PC-3 (cell line): Measurements from ENCODE around the gene HIRA. TPM values are rescaled to one million over a fixed set of nuclear protein-coding genes. Genes with fewer than 3 reads are reported as not detected.

Experiments
- ATAC-seq: fragments of 200-7000 bp; cut with Tn5 transposase; 2 replicates; pipeline ENCODE4 v1.9.1; 2020; ENCODE audit warnings: mild to moderate bottlenecking, moderate library complexity
- BruUV-seq: library from RNA; stranded (reverse); fragments of 400-500 nt; replicated peaks from 2 replicates; lab custom pipeline; 2021; lab: Mats Ljungman, UMichigan
- CTCF ChIA-PET: fragments of 300-600 bp; sonication (Branson Sonifier 250); formaldehyde crosslinking; loops from one replicate; lab custom pipeline; 2022; ENCODE audit warnings: antibody characterized with exemption; lab: Charles Lee
- POLR2A ChIA-PET: fragments of 300-600 bp; sonication (Branson Sonifier 250); formaldehyde crosslinking; loops from one replicate; lab custom pipeline; 2022; ENCODE audit warnings: antibody characterized with exemption; ENCODE audit not compliant: unreplicated experiment; lab: Charles Lee
- DNase-seq: peaks from one replicate; pipeline ENCODE4 v3.0.0-alpha.2; 2015
- H2AFZ ChIP-seq: fragments of 300-600 bp; sonication (generic); 2 replicates; pipeline ENCODE4 v1.6.0; 2016; ENCODE audit warnings: antibody characterized with exemption, low read length
- H3F3A ChIP-seq: fragments of 300-600 bp; sonication (generic); one replicate; pipeline ENCODE4 v1.6.0; 2017; ENCODE audit warnings: antibody characterized with exemption, low read length, control low read depth, mild to moderate bottlenecking; ENCODE audit not compliant: unreplicated experiment
- H3K27ac ChIP-seq: fragments of 300-600 bp; sonication (generic); 2 replicates; pipeline ENCODE4 v1.5.1; 2016; ENCODE audit warnings: mild to moderate bottlenecking, low read length
- H3K27me3 ChIP-seq: fragments of 300-600 bp; sonication (generic); 2 replicates; pipeline ENCODE4 v1.6.1; 2016; ENCODE audit warnings: low read length, mixed read lengths
- H3K36me3 ChIP-seq: fragments of 300-600 bp; sonication (generic); 2 replicates; pipeline ENCODE4 v1.6.1; 2016; ENCODE audit warnings: low read depth, mixed run types, low read length, mixed read lengths
- H3K4me1 ChIP-seq: fragments of 300-600 bp; sonication (generic); 2 replicates; pipeline ENCODE4 v1.5.1; 2016; ENCODE audit warnings: low read length; ENCODE audit not compliant: insufficient read depth
- H3K4me2 ChIP-seq: fragments of 300-600 bp; sonication (generic); 2 replicates; pipeline ENCODE4 v1.6.0; 2016; ENCODE audit warnings: low read length
- H3K4me3 ChIP-seq: fragments of 300-600 bp; sonication (generic); 2 replicates; pipeline ENCODE4 v1.5.1; 2016; ENCODE audit warnings: mild to moderate bottlenecking, low read length, mixed read lengths
- H3K79me2 ChIP-seq: fragments of 300-600 bp; sonication (generic); 2 replicates; pipeline ENCODE4 v1.6.1; 2017; ENCODE audit warnings: low read length, mixed read lengths
- H3K9ac ChIP-seq: fragments of 300-600 bp; sonication (generic); 2 replicates; pipeline ENCODE4 v1.6.0; 2016; ENCODE audit warnings: mild to moderate bottlenecking, low read length
- H3K9me2 ChIP-seq: fragments of 300-600 bp; sonication (generic); replicated peaks from 2 replicates; pipeline ENCODE4 v1.6.1; 2016; ENCODE audit warnings: mixed run types, low read length, mixed read lengths
- H3K9me3 ChIP-seq: fragments of 300-600 bp; sonication (generic); 2 replicates; pipeline ENCODE4 v1.6.1; 2016; ENCODE audit warnings: low read length, mixed read lengths
- H4K20me1 ChIP-seq: fragments of 300-600 bp; sonication (generic); 2 replicates; pipeline ENCODE4 v1.6.1; 2016; ENCODE audit warnings: low read length, mixed read lengths
- EZH2 ChIP-seq: fragments of 300-600 bp; sonication (generic); IDR thresholded peaks from one replicate; pipeline ENCODE4 v1.6.1; 2017; ENCODE audit warnings: antibody characterized with exemption, mild to moderate bottlenecking, low read length; ENCODE audit not compliant: unreplicated experiment
- EZH2phosphoT487 ChIP-seq: fragments of 300-600 bp; sonication (generic); IDR thresholded peaks from 2 replicates; pipeline ENCODE4 v1.6.1; 2018; ENCODE audit warnings: mild to moderate bottlenecking, antibody characterized with exemption, low read length, borderline replicate concordance
- intact Hi-C: fragments of 100-400 bp; cut with micrococcal nuclease; formaldehyde crosslinking; loops from 2 replicates; pipeline ENCODE4 v1.9.0; 2023
- total RNA-seq: library from RNA; depleted of rRNA; stranded (reverse); fragments of >200 nt; gene quantifications from 2 replicates; pipeline ENCODE4 v1.2.3, GENCODE V29; 2014
- TF ChIP-seq, protein P1 (sequence below): fragments of 300-600 bp; sonication (generic); conservative IDR thresholded peaks from 2 replicates; pipeline ENCODE4 v1.5.1; 2017; ENCODE audit warnings: antibody characterized with exemption, low read depth, mild to moderate bottlenecking, low read length

Gene HIRA
- total RNA-seq, 1 experiment from 2014 or later, result 12.4 TPM

DNA sequence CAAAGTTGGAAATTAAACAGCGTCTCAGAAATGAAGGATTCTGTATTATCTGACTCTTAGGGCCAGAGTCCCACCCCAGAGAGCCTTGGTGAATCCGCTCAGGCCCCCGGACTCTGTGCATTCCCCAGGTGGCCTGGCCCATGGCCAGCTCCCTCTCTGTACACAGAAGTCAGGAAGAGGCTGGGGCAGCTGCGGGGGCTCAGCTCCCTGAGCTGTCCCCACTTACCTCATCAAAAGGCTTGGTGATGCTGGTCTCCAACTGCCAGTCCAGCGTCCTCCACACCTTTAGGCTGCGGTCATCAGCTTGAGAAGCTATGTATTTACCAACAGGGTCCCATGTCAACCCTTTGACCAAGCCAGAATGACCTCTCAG lies 35.0 kb downstream of the HIRA start:
- Histone ChIP-seq H3K27ac (no peak overlapping the region), H3K4me3 (no peak overlapping the region), H3F3A (no peaks in the 10 kb centered on the region), H3K36me3 (peaks cover 10% of the 10 kb centered on the region; the same call in 1 of the 2 replicates), H4K20me1 (no peaks in the 10 kb centered on the region), H3K27me3 (no peaks in the 10 kb centered on the region), H3K4me2 (no peak overlapping the region), H3K9me2 (no peaks in the 10 kb centered on the region), H2AFZ (no peak overlapping the region), H3K79me2 (no peaks in the 10 kb centered on the region), H3K4me1 (no peaks in the 10 kb centered on the region), H3K9me3 (no peaks in the 10 kb centered on the region), H3K9ac (no peak overlapping the region)
- no peak for TF ChIP-seq EZH2phosphoT487
- TF ChIP-seq, protein P1, sequence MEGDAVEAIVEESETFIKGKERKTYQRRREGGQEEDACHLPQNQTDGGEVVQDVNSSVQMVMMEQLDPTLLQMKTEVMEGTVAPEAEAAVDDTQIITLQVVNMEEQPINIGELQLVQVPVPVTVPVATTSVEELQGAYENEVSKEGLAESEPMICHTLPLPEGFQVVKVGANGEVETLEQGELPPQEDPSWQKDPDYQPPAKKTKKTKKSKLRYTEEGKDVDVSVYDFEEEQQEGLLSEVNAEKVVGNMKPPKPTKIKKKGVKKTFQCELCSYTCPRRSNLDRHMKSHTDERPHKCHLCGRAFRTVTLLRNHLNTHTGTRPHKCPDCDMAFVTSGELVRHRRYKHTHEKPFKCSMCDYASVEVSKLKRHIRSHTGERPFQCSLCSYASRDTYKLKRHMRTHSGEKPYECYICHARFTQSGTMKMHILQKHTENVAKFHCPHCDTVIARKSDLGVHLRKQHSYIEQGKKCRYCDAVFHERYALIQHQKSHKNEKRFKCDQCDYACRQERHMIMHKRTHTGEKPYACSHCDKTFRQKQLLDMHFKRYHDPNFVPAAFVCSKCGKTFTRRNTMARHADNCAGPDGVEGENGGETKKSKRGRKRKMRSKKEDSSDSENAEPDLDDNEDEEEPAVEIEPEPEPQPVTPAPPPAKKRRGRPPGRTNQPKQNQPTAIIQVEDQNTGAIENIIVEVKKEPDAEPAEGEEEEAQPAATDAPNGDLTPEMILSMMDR, result no peak
- TF ChIP-seq EZH2, result no peak
- BruUV-seq, result no TSS peak
- intact Hi-C loops, result no loop called here
- CTCF ChIA-PET, result no interaction called here
- POLR2A ChIA-PET, result no interaction called here
- DNase-seq (no peak), ATAC-seq (no peak)

DNA sequence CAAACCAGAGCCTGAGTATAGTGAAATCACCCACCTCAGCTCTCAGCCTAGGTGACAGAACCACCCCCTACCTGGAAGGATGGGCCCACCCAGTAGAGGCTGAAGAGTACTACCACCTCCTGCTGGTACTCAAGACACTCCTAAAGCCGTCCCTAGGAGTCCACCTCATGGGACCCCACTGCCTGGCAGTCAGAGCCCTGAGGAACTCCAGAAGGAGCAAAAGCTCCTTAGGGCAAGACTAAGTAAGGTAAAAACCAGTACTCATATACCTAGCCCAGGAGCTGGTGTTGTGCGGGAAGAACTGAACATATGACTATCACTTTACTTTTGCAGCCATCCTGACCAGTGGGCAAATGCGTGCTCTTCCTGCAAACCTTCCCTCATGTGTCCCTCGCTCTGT lies 36.3 kb downstream of the HIRA start:
- no peaks in the 10 kb centered on the region for H3K9me3 ChIP-seq
- no peaks in the 10 kb centered on the region for H3K9me2 ChIP-seq
- TF ChIP-seq EZH2phosphoT487, result no peak
- TF ChIP-seq EZH2, result no peak
- TF ChIP-seq, protein P1, result no peak
- POLR2A ChIA-PET, result no interaction called here
- no TSS peak for BruUV-seq
- H2AFZ ChIP-seq, result no peak overlapping the region
- H4K20me1 ChIP-seq, result no peaks in the 10 kb centered on the region
- no peaks in the 10 kb centered on the region for H3K27me3 ChIP-seq
- no peaks in the 10 kb centered on the region for H3K79me2 ChIP-seq
- H3K9ac ChIP-seq, result no peak overlapping the region
- H3K4me3 ChIP-seq, result no peak overlapping the region
- ATAC-seq (no peak), DNase-seq (no peak)
- H3K36me3 ChIP-seq, result peaks cover 14% of the 10 kb centered on the region; the same call in 1 of the 2 replicates
- H3K4me1 ChIP-seq, result no peaks in the 10 kb centered on the region
- H3K27ac ChIP-seq, result no peak overlapping the region
- no peak overlapping the region for H3K4me2 ChIP-seq
- intact Hi-C loops, result no loop called here
- no peaks in the 10 kb centered on the region for H3F3A ChIP-seq
- CTCF ChIA-PET, result no interaction called here

DNA sequence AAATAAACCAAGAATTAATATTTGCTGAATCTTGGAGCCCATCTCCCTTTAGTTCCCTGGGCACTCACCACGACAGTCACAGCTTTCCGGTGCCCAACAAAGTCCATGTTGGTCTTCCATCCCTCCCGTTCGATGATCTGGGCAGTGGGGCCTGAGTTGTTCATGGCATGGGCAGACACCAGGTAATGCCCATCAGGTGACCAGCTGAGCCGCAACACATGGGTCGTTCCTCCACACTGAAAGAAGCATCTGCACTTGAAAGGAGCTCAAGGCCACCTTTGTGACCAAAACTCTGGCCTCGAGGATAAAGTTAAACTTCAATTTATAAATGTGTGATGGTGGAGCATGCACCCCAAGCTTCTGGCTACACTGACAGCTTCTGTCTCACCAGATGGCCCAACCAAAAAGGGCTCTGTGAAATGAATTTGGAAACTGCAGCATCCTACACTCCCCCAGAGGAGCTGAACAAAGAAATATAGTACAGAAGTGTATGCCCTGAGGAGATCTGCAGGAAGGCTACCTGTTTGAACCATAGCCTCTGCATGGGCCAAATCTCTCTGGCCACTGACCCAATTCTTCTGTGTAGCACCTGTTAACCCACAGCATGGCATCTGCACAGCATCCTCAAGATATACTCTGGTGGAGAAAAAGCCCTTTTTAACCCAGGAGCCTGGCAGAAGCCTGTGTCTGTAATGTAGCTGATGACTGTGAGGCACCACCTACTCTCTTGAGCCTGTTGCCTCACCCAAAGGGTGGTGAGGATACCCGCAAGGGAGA lies 37.1 kb downstream of the HIRA start:
- peaks cover 14% of the 10 kb centered on the region; the same call in 1 of the 2 replicates for H3K36me3 ChIP-seq
- intact Hi-C loops, result no loop called here
- CTCF ChIA-PET, result no interaction called here

More for the DNA sequence above, 37.1 kb downstream of the HIRA start:
- no peaks in the 10 kb centered on the region for H3K79me2 ChIP-seq
- TF ChIP-seq EZH2, result no peak
- no peak for TF ChIP-seq EZH2phosphoT487
- TF ChIP-seq, protein P1, result no peak
- no peak overlapping the region for H3K4me3 ChIP-seq
- no TSS peak for BruUV-seq
- no peaks in the 10 kb centered on the region for H3K9me2 ChIP-seq
- no peaks in the 10 kb centered on the region for H4K20me1 ChIP-seq
- H2AFZ ChIP-seq, result no peak overlapping the region
- no peak overlapping the region for H3K27ac ChIP-seq
- ATAC-seq (no peak), DNase-seq (no peak)
- no peak overlapping the region for H3K9ac ChIP-seq
- POLR2A ChIA-PET, result no interaction called here
- H3K27me3 ChIP-seq, result no peaks in the 10 kb centered on the region
- no peaks in the 10 kb centered on the region for H3K4me1 ChIP-seq
- no peaks in the 10 kb centered on the region for H3F3A ChIP-seq
- H3K9me3 ChIP-seq, result no peaks in the 10 kb centered on the region
- no peak overlapping the region for H3K4me2 ChIP-seq
